Pancreas (tissue), 10 donors: ENCODE results near the gene PCSK4. TPM values are rescaled to one million over a fixed set of nuclear protein-coding genes. Genes with fewer than 3 reads are reported as not detected.

Experiments used
- ATAC-seq, 4 donors: fragments of 200-7000 bp; cut with Tn5 transposase; one replicate each; pipeline versions ENCODE4 v1.8.0 to v1.9.1; 2020; ENCODE audit warnings: mild to moderate bottlenecking in 4 of 4, moderate library complexity in 4 of 4
- DNase-seq, 6 donors: peaks; one replicate each; pipeline ENCODE4 v3.0.0-alpha.2; 2020
- FAIRE-seq: peaks from 2 replicates; lab custom pipeline; 2012; peaks lifted over from hg19 to GRCh38; lab: Jason Lieb, UNC
- H3K27ac ChIP-seq, 4 donors: fragments of 200-600 bp; sonication (generic); 1 replicate in 3 of 4; 2 replicates in 1 of 4; pipeline versions ENCODE4 v1.5.0 to v1.8.0; 2020
- H3K27me3 ChIP-seq, 4 donors: fragments of 200-600 bp; one replicate each; pipeline ENCODE4 v1.8.0; 2021
- H3K36me3 ChIP-seq, 3 donors: fragments of 200-600 bp; sonication (generic) in 1 of 3; one replicate each; pipeline versions ENCODE4 v1.5.0 to v1.8.0; 2020 to 2021
- H3K4me1 ChIP-seq, 3 donors: fragments of 200-600 bp; one replicate each; pipeline ENCODE4 v1.8.0; 2021
- H3K4me3 ChIP-seq, 4 donors: fragments of 200-600 bp; sonication (generic) in 2 of 4; one replicate each; pipeline versions ENCODE4 v1.5.0 to v1.8.0; 2020 to 2021
- H3K9me3 ChIP-seq, 4 donors: fragments of 200-600 bp; one replicate each; pipeline ENCODE4 v1.8.0; 2021
- WGBS, 2 donors: extraction: QIAGEN DNeasy Blood & Tissue Kit; methylation state at CpG; one replicate each; pipeline ENCODE4 v1.1.7; 2013; 5-methylcytosine and 5-hydroxymethylcytosine counted together
- intact Hi-C, 3 donors: fragments of 100-400 bp; cut with DNase I; formaldehyde crosslinking; loops; one replicate each; pipeline versions ENCODE4 v1.11.1 to v1.14.2; 2022
- polyA plus RNA-seq, 2 donors: library from polyadenylated mRNA; stranded (reverse); fragments of 200-250 nt; gene quantifications; one replicate each; pipeline ENCODE4 v1.2.3, GENCODE V29; 2013
- total RNA-seq, 6 donors: library from RNA; stranded (reverse); fragmentation: NEBNext Ultra II Directional in 4 of 6; extraction: Animal tissue kit (Norgen Biotek cat#: 25700) in 4 of 6; gene quantifications; one replicate each; pipeline versions ENCODE4 v1.2.1 to v1.2.4, GENCODE V29; 2021 to 2023
- TF ChIP-seq, protein P1 (sequence below), 4 donors: fragments of 200-600 bp; sonication (generic) in 3 of 4; IDR thresholded peaks; one replicate each; pipeline versions ENCODE4 v1.5.0 to v1.8.0; 2021; ENCODE audit warnings: antibody characterized with exemption in 4 of 4
- donor health status: healthy with polysubstance abuse.
- donor health status: DM: no; HTN: no; CAD: no; lungs with moderate emphysema.
- donor health status: DM: no; HTN: no; CAD: no.
- donor health status: control.
- donor health status: control.
- donor health status: Bipolar disorder and iron deficiency.
- donor health status: DM: yes; HTN: yes; CAD: no.
- donor health status: DM: no; HTN: no; CAD: no.
- donor health status: DM: no; HTN: no; CAD: no.
- donor health status: DM: yes; HTN: yes; CAD: no.

PCSK4 gene
- total and polyA plus RNA-seq, 8 donors = 1.5 to 11.5 (median 2.4) TPM

DNA sequence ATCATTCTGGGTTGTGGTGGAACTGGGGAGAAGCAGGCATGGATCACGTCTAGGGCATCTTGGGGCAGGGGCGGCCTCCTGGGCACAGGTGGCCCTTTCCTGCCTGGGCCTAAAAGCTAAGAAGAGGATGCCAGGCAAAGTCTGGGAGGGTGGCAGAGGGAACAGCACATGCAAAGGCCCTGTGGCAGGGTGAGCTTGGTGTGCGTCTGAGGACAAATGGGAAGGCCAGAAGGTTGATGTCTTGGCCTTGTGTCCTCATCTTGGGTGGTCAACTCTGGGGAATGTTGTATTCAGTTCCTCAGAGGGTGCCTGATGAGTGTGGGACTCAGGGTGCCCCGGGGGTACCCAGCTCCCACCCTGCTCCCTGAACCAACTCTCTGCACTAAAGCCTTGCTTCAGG lies 28.3 kb upstream of the PCSK4 start:
- DNase-seq = no peak
- no peaks in the 10 kb centered on the region for H3K4me1 ChIP-seq
- no peak for ATAC-seq
- TF ChIP-seq, protein P1, sequence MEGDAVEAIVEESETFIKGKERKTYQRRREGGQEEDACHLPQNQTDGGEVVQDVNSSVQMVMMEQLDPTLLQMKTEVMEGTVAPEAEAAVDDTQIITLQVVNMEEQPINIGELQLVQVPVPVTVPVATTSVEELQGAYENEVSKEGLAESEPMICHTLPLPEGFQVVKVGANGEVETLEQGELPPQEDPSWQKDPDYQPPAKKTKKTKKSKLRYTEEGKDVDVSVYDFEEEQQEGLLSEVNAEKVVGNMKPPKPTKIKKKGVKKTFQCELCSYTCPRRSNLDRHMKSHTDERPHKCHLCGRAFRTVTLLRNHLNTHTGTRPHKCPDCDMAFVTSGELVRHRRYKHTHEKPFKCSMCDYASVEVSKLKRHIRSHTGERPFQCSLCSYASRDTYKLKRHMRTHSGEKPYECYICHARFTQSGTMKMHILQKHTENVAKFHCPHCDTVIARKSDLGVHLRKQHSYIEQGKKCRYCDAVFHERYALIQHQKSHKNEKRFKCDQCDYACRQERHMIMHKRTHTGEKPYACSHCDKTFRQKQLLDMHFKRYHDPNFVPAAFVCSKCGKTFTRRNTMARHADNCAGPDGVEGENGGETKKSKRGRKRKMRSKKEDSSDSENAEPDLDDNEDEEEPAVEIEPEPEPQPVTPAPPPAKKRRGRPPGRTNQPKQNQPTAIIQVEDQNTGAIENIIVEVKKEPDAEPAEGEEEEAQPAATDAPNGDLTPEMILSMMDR (IDR thresholded peaks at IDR 0.05) = no peak
- H3K27ac ChIP-seq = no peak overlapping the region
- no peak overlapping the region for H3K4me3 ChIP-seq
- H3K27me3 ChIP-seq = peaks cover 0 to 5% (median 1%) of the 10 kb centered on the region in 4 donors
- FAIRE-seq = no peak
- no peaks in the 10 kb centered on the region for H3K9me3 ChIP-seq
- 79 to 92% methylated on average over 4 of the region's 4 CpGs for WGBS, 2 donors
- no peaks in the 10 kb centered on the region for H3K36me3 ChIP-seq
- intact Hi-C loops = loop anchor here in 1 of 3 donors (10.0 kb wide), 1 partner anchor 74 kb away; no protein-coding TSS in a partner anchor

DNA sequence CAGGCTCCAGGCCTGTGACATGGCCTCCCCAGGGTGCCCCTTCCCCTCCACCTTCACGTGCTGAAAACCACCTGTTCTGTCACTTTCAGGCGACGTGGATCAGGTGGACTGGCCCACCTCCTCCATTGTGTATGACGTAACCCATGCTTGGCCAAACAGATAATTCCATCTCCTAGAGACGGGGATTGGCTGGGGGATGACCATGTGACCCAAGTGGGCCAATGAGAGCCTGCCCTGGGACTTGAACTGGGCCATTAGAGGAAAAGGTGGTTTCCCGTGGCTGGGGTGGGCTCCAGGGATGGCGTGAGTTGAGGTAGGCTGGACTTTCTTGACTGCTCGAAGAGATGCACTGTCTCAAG lies 26.2 kb upstream of the PCSK4 start:
- Histone ChIP-seq H3K9me3 (no peaks in the 10 kb centered on the region), H3K4me3 (no peak overlapping the region), H3K36me3 (no peaks in the 10 kb centered on the region), H3K27ac (no peak overlapping the region), H3K27me3 (no peaks in the 10 kb centered on the region), H3K4me1 (no peaks in the 10 kb centered on the region)
- TF ChIP-seq, protein P1 (IDR thresholded peaks at IDR 0.05) = no peak
- WGBS, 2 donors = 73 to 81% methylated on average over 8 of the region's 8 CpGs
- intact Hi-C loops = loop anchor here in 1 of 3 donors (10.0 kb wide), 1 partner anchor 72 kb away; no protein-coding TSS in a partner anchor
- DNase-seq (no peak), ATAC-seq (no peak), FAIRE-seq (no peak)

DNA sequence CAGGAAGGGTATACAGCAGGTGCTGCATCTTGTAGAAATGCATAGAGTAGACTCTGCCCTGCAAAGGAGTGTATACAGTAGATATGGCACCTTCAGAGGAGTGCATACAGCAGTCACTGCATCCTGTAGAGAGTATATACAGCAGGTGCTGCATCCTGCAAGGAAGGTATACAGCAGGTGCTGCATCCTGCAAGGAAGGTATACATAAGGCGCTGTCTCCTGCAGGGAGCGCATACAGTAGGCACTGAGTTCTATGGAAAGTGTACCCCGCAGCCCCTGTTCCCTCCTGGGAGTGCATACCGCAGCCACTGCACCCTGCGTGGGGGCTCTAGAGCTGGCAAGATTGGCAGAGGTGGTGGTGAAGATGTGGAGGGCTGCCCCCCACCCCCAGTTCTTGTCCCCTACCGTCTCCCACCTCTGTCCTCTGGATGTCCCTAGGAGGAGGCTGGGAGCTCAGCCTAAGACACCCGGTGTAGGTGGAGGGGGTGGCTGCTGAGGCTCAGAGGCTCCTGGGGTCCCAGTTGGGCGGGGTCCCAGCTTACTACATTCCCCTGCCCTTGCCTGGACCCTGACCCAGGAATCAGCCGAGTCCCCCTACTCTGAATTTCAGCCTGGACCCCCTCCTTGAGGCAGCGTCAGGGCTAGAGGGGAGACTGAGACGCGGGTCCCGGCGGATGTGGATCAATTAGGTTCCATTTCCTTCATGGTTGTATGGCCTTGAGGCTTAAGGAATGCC lies 25.0 kb upstream of the PCSK4 start:
- FAIRE-seq (no peak), DNase-seq (peak in 1 of 6 donors; percentile 25), ATAC-seq (no peak)
- H3K27me3 ChIP-seq = no peaks in the 10 kb centered on the region
- WGBS, 2 donors = 56 to 63% methylated on average over 14 of the region's 14 CpGs
- H3K4me3 ChIP-seq = no peak overlapping the region
- no peaks in the 10 kb centered on the region for H3K36me3 ChIP-seq
- TF ChIP-seq, protein P1 (IDR thresholded peaks at IDR 0.05) = no peak
- H3K4me1 ChIP-seq = no peaks in the 10 kb centered on the region
- intact Hi-C loops = loop anchor here in 1 of 3 donors (10.0 kb wide), 1 partner anchor 70 kb away; no protein-coding TSS in a partner anchor
- no peaks in the 10 kb centered on the region for H3K9me3 ChIP-seq
- no peak overlapping the region for H3K27ac ChIP-seq

DNA sequence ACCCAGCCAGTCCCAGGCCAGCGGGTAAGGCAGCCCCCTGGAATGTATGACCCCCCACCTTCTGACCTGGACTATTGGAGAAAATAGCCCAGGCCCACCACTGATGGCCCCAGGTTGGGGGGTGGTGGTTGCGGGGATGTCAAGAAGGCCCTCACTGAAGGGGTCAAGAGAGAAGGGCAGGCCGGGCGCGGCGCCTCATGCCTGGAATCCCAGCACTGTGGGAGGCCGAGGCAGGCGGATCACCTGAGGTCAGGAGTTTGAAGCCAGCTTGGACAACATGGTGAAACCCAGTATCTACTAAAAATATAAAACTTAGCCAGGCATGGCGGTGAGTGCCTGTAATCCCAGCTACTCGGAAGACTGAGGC lies 24.1 kb upstream of the PCSK4 start:
- intact Hi-C loops = loop anchor here in 1 of 3 donors (10.0 kb wide), 1 partner anchor 69 kb away; no protein-coding TSS in a partner anchor
- Histone ChIP-seq H3K4me3 (no peak overlapping the region), H3K27me3 (no peaks in the 10 kb centered on the region), H3K36me3 (no peaks in the 10 kb centered on the region), H3K4me1 (no peaks in the 10 kb centered on the region), H3K9me3 (no peaks in the 10 kb centered on the region), H3K27ac (no peak overlapping the region)
- no peak for FAIRE-seq
- 54 to 57% methylated on average over 10 of the region's 10 CpGs for WGBS, 2 donors
- no peak for ATAC-seq
- peak in 1 of 6 donors; percentile 56 for DNase-seq
- TF ChIP-seq, protein P1 (IDR thresholded peaks at IDR 0.05) = no peak
